Spleen (tissue), 7 donors: ENCODE measurements around the gene RBMS1.

Experiments used
- CTCF ChIP-seq, 11 experiments: fragments of 200-600 bp in 7 of 11; fragments of 450-650 bp in 4 of 11; sonication (generic) in 4 of 11; IDR thresholded peaks in 8 of 11; conservative IDR thresholded peaks in 3 of 11; 1 replicate in 7 of 11; 2 replicates in 4 of 11; pipeline versions ENCODE4 v1.4.0 to v1.8.0; 2016 to 2021; ENCODE audit warnings: antibody characterized with exemption in 11 of 11, inconsistent platforms in 4 of 11, mild to moderate bottlenecking in 1 of 11
- POLR2A ChIP-seq, 3 donors: fragments of 450-650 bp; IDR thresholded peaks; one replicate each; pipeline ENCODE4 v1.5.1; 2017; ENCODE audit warnings: antibody characterized with exemption in 3 of 3, mild to moderate bottlenecking in 1 of 3
- POLR2AphosphoS5 ChIP-seq, 3 donors: sonication (generic); formaldehyde crosslinking; IDR thresholded peaks; one replicate each; pipeline ENCODE4 v1.5.1; 2017; ENCODE audit warnings: antibody characterized with exemption in 3 of 3
- donor health status: DM: no; HTN: no; CAD: no; lungs with moderate emphysema.
- donor health status: DM: no; HTN: no; CAD: no.
- donor health status: DM: no; HTN: no; CAD: no.

DNA sequence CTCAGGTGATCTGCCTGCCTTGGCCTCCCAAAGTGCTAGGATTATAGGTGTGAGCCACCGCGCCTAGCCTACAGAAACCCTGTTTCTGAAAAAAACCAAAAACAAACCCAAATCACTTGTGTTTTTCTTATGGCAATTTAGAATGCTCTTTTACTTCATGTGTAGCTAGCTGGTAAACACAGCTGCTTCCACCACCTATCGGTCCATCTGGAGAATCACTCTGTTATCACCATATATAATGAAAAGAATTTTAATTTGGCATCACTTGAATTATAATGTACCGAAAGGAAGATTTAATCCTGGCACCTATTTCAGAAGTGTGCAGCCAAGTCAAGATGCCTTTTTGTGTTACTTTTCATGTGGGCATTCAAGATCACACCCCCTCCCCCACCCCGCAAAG lies 207.1 kb downstream of the RBMS1 start:
- no peak for TF ChIP-seq CTCF (IDR thresholded peaks at IDR 0.05 in 8 of 11, conservative IDR thresholded peaks at IDR 0.05 in 3 of 11)
- no peak for TF ChIP-seq POLR2A (IDR thresholded peaks at IDR 0.05)
- no peak for TF ChIP-seq POLR2AphosphoS5 (IDR thresholded peaks at IDR 0.05)
